Thymus (tissue), 11 donors: Measurements from ENCODE around the gene PDLIM5. TPM values are rescaled to one million over a fixed set of nuclear protein-coding genes. Genes with fewer than 3 reads are reported as not detected.

ENCODE experiments used
- DNase-seq, 9 donors: peaks; one replicate each; pipeline ENCODE4 v3.0.0-alpha.2; 2013; ENCODE audit warnings: low spot score in 9 of 9, low read depth in 6 of 9, missing footprints in 1 of 9
- H3K27ac ChIP-seq, 2 donors: one replicate each; pipeline ENCODE4 v1.5.1; 2013; ENCODE audit warnings: control low read depth in 1 of 2, low read depth in 1 of 2, low read length in 1 of 2, mild to moderate bottlenecking in 1 of 2, moderate library complexity in 1 of 2
- H3K27me3 ChIP-seq, 2 donors: one replicate each; pipeline ENCODE4 v1.5.1; 2013; ENCODE audit warnings: low read length in 1 of 2; ENCODE audit not compliant: control insufficient read depth in 2 of 2, insufficient read depth in 1 of 2
- H3K36me3 ChIP-seq, 2 donors: one replicate each; pipeline ENCODE4 v1.5.1; 2013; ENCODE audit warnings: low read length in 1 of 2, mild to moderate bottlenecking in 1 of 2, moderate library complexity in 1 of 2; ENCODE audit not compliant: control insufficient read depth in 2 of 2, insufficient read depth in 2 of 2
- H3K4me1 ChIP-seq, 2 donors: one replicate each; pipeline ENCODE4 v1.5.1; 2013; ENCODE audit warnings: low read length in 2 of 2; ENCODE audit not compliant: control insufficient read depth in 2 of 2, insufficient read depth in 2 of 2
- H3K4me3 ChIP-seq, 2 donors: one replicate each; pipeline ENCODE4 v1.5.1; 2013; ENCODE audit warnings: low read length in 2 of 2, control low read depth in 1 of 2, mild to moderate bottlenecking in 1 of 2
- H3K9me3 ChIP-seq, 2 donors: one replicate each; pipeline ENCODE4 v1.5.1; 2013; ENCODE audit warnings: low read length in 1 of 2, mild to moderate bottlenecking in 1 of 2; ENCODE audit not compliant: control insufficient read depth in 2 of 2, insufficient read depth in 1 of 2
- WGBS: extraction: QIAGEN DNeasy Blood & Tissue Kit; methylation state at CpG from one replicate; pipeline ENCODE4 v1.1.7; 2013; 5-methylcytosine and 5-hydroxymethylcytosine counted together
- polyA plus RNA-seq: library from polyadenylated mRNA; stranded (reverse); fragments of 200-250 nt; gene quantifications from one replicate; pipeline ENCODE4 v1.2.3, GENCODE V29; 2013
- total RNA-seq: library from RNA; stranded (reverse); fragments of 120-200 nt; gene quantifications from one replicate; pipeline ENCODE4 v1.2.4, GENCODE V29; 2013
- donor health status: healthy.

Gene PDLIM5
- total and polyA plus RNA-seq, 2 donors: 12.4 to 25.5 TPM

GRCh38 chr4:94533405-94534223 is 81.9 kb downstream of the PDLIM5 start:
- H3K36me3 ChIP-seq: no peaks in the 10 kb centered on the region
- 73% methylated on average over 4 of the region's 4 CpGs for WGBS
- no peak overlapping the region for H3K27ac ChIP-seq
- no peak for DNase-seq
- no peaks in the 10 kb centered on the region for H3K4me1 ChIP-seq
- no peaks in the 10 kb centered on the region for H3K27me3 ChIP-seq
- H3K9me3 ChIP-seq: no peaks in the 10 kb centered on the region
- H3K4me3 ChIP-seq: no peak overlapping the region

GRCh38 chr4:94534401-94535312 is 82.9 kb downstream of the PDLIM5 start:
- H3K36me3 ChIP-seq: no peaks in the 10 kb centered on the region
- 74% methylated on average over 5 of the region's 5 CpGs for WGBS
- H3K27ac ChIP-seq: no peak overlapping the region
- peak in 1 of 9 donors; percentile 9 for DNase-seq
- H3K27me3 ChIP-seq: no peaks in the 10 kb centered on the region
- H3K9me3 ChIP-seq: no peaks in the 10 kb centered on the region
- H3K4me1 ChIP-seq: no peaks in the 10 kb centered on the region
- H3K4me3 ChIP-seq: no peak overlapping the region

GRCh38 chr4:94536049-94536448 is 84.3 kb downstream of the PDLIM5 start:
- Histone ChIP-seq H3K4me1 (no peaks in the 10 kb centered on the region), H3K4me3 (no peak overlapping the region)

GRCh38 chr4:94536649-94537469 is 85.1 kb downstream of the PDLIM5 start:
- Histone ChIP-seq H3K4me3 (no peak overlapping the region), H3K36me3 (no peaks in the 10 kb centered on the region), H3K4me1 (no peaks in the 10 kb centered on the region), H3K27ac (no peak overlapping the region), H3K27me3 (no peaks in the 10 kb centered on the region), H3K9me3 (no peaks in the 10 kb centered on the region)
- WGBS: 95% methylated on average over 3 of the region's 3 CpGs
- DNase-seq: no peak

More at GRCh38 chr4:94536049-94536448, 84.3 kb downstream of the PDLIM5 start:
- Histone ChIP-seq H3K9me3 (no peaks in the 10 kb centered on the region), H3K36me3 (no peaks in the 10 kb centered on the region), H3K27ac (no peak overlapping the region), H3K27me3 (no peaks in the 10 kb centered on the region)
- 97% methylated on average over 3 of the region's 3 CpGs for WGBS
- no peak for DNase-seq

- Histone ChIP-seq H3K27me3 (no peaks in the 10 kb centered on the region), H3K9me3 (no peaks in the 10 kb centered on the region), H3K4me1 (no peaks in the 10 kb centered on the region), H3K36me3 (no peaks in the 10 kb centered on the region), H3K4me3 (no peak overlapping the region), H3K27ac (no peak overlapping the region)
- WGBS: 96% methylated on average over 3 of the region's 3 CpGs
- DNase-seq: no peak
These were observed 86.3 kb downstream of the PDLIM5 start for GRCh38 chr4:94537921-94538628.

- no peak overlapping the region for H3K4me3 ChIP-seq
- H3K27me3 ChIP-seq: no peaks in the 10 kb centered on the region
- no peak for DNase-seq
- WGBS: 100% methylated on average over 1 of the region's 1 CpG
- H3K4me1 ChIP-seq: no peaks in the 10 kb centered on the region
- H3K27ac ChIP-seq: no peak overlapping the region
- H3K36me3 ChIP-seq: no peaks in the 10 kb centered on the region
- H3K9me3 ChIP-seq: no peaks in the 10 kb centered on the region
These were observed 88.7 kb downstream of the PDLIM5 start for GRCh38 chr4:94540476-94540875.

GRCh38 chr4:94544811-94545210 is 93.1 kb downstream of the PDLIM5 start:
- DNase-seq: no peak
- no peaks in the 10 kb centered on the region for H3K9me3 ChIP-seq
- H3K27me3 ChIP-seq: no peaks in the 10 kb centered on the region
- no peaks in the 10 kb centered on the region for H3K4me1 ChIP-seq
- H3K27ac ChIP-seq: no peak overlapping the region
- 96% methylated on average over 2 of the region's 2 CpGs for WGBS
- no peak overlapping the region for H3K4me3 ChIP-seq
- H3K36me3 ChIP-seq: no peaks in the 10 kb centered on the region

- WGBS: 93% methylated on average over 2 of the region's 2 CpGs
- no peak overlapping the region for H3K27ac ChIP-seq
- no peaks in the 10 kb centered on the region for H3K27me3 ChIP-seq
- H3K9me3 ChIP-seq: no peaks in the 10 kb centered on the region
- no peak overlapping the region for H3K4me3 ChIP-seq
- H3K4me1 ChIP-seq: no peaks in the 10 kb centered on the region
- DNase-seq: no peak
- no peaks in the 10 kb centered on the region for H3K36me3 ChIP-seq
These were observed 93.6 kb downstream of the PDLIM5 start for GRCh38 chr4:94545296-94545695.
